ENCODE results near the gene CACNA1B. TPM values are rescaled to one million over a fixed set of nuclear protein-coding genes. Genes with fewer than 3 reads are reported as not detected.

Gene CACNA1B
- total and polyA plus RNA-seq, 2 of the 13 experiments (the other 11 are each of a cell fraction or from before 2014, with no cell fraction given) = under 0.01 to 0.04 TPM

GRCh38 chr9:137832191-137832700 lies 45.3 kb upstream of the CACNA1B start:
- no peaks in the 10 kb centered on the region for H3K27me3 ChIP-seq (ENCODE audit: control insufficient read depth in 1 of 2, insufficient read depth in 2 of 2, low read length in 2 of 2)
- BruUV-seq (replicated peaks) = no TSS peak
- TF ChIP-seq ZNF687 (CRISPR knock-in tag; IDR thresholded peaks at IDR 0.05) (0 out of 2 replicates have a peak, but pooled peaks have one; percentile 16), ZSCAN12 (CRISPR knock-in tag; IDR thresholded peaks at IDR 0.05) (no peak)
- no peak overlapping the region for H3K9ac ChIP-seq (ENCODE audit: insufficient read depth, low read depth, low read length)
- no peaks in the 10 kb centered on the region for H3K9me3 ChIP-seq (ENCODE audit: low read length)
- FAIRE-seq = no peak
- intact Hi-C loops (cut with micrococcal nuclease; ENCODE audit: unreplicated experiment) = no loop called here
- no peak for ATAC-seq
- no peak overlapping the region for H3K4me2 ChIP-seq (ENCODE audit: low read depth, low read length)
- no peaks in the 10 kb centered on the region for H4K20me1 ChIP-seq (ENCODE audit: insufficient read depth, low read length)
- no peak overlapping the region for H3K4me3 ChIP-seq (replicated peaks in 1 of 3; ENCODE audit: insufficient read depth in 1 of 3, low read depth in 2 of 3, low read length in 3 of 3)
- H3K79me2 ChIP-seq (ENCODE audit: insufficient read depth, low read length) = no peaks in the 10 kb centered on the region
- no peak overlapping the region for H2AFZ ChIP-seq (ENCODE audit: low read length)
- no peaks in the 10 kb centered on the region for H3K4me1 ChIP-seq (ENCODE audit: insufficient read depth, low read length)
- ChIA-PET CTCF (ENCODE audit: low intra/inter-chr PET ratio, low total read pairs) (no interaction called here), POLR2A (no interaction called here)
- in situ Hi-C loops (cut with HindIII; ENCODE audit: extremely low pct_ligation_motif_present, low pct_unique_long_range_greater_than_20kb) = no loop called here
- no peak overlapping the region for H3K27ac ChIP-seq (ENCODE audit: extremely low read length, insufficient read depth, low read length)
- peaks cover 7 to 42% of the 10 kb centered on the region in 2 experiments; a peak in 3 of 5 replicates for H3K36me3 ChIP-seq (replicated peaks in 1 of 2; ENCODE audit: control insufficient read depth in 1 of 2, insufficient read depth in 2 of 2, low read length in 2 of 2)
- WGBS (ENCODE audit: low lambda C conversion rate) = 97% methylated on average over 20 of the region's 20 CpGs
- no peak for DNase-seq (ENCODE audit: low spot score)

Measured in HepG2 (cell line).